Neural cell (in vitro differentiated cells): ENCODE results near the gene ATF1.

Source experiments
- EP300 ChIP-seq: fragments of 450-650 bp; conservative IDR thresholded peaks from 2 replicates; pipeline ENCODE4 v1.6.1; 2014; ENCODE audit warnings: antibody characterized with exemption, mild to moderate bottlenecking, moderate library complexity; ENCODE audit not compliant: poor library complexity, severe bottlenecking
- EZH2 ChIP-seq: fragments of 200-600, 300-800 bp; shearing (Covaris generic), sonication (generic); IDR thresholded peaks from 2 replicates; pipeline ENCODE4 v1.6.1; 2014; ENCODE audit warnings: antibody characterized with exemption, low read length, borderline replicate concordance, mild to moderate bottlenecking; ENCODE audit not compliant: insufficient read depth, poor library complexity, severe bottlenecking
- MXI1 ChIP-seq: fragments of 450-650 bp; conservative IDR thresholded peaks from 2 replicates; pipeline ENCODE4 v1.6.1; 2014; ENCODE audit warnings: antibody characterized with exemption, mild to moderate bottlenecking; ENCODE audit not compliant: poor library complexity, severe bottlenecking
- POLR2AphosphoS5 ChIP-seq: IDR thresholded peaks from 2 replicates; pipeline ENCODE4 v1.6.1; 2012
- RAD21 ChIP-seq: fragments of 450-650 bp; conservative IDR thresholded peaks from 2 replicates; pipeline ENCODE4 v1.6.1; 2014; ENCODE audit warnings: antibody characterized with exemption, mild to moderate bottlenecking, moderate library complexity
- TF ChIP-seq, protein P1 (sequence below): fragments of 450-650 bp; IDR thresholded peaks from 2 replicates; pipeline ENCODE4 v1.5.1; 2014; ENCODE audit warnings: antibody characterized with exemption, mild to moderate bottlenecking, moderate library complexity; ENCODE audit not compliant: poor library complexity, severe bottlenecking
- TF ChIP-seq, protein P2 (sequence below): IDR thresholded peaks from 2 replicates; pipeline ENCODE4 v1.6.1; 2012; ENCODE audit warnings: borderline replicate concordance

DNA sequence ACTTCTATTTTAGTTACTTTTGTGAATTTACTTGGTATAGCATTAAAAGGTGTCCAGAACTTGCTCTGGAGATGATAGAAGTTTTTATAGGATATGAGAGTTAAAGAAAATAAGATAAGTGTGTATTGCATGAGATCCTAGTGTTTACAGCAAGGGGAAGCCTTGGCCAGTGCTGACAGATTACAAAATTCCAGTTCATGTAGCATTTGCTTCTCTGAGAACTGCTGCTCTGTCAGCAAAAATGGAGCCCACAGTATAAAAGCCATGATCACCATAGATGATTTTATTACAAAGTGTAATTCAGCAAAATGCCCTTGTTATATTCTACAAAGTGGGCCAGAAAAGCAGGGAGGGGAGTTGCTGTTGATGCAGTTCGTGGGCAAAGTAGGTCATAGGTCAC lies 40.0 kb upstream of the ATF1 start:
- TF ChIP-seq EZH2 = no peak
- TF ChIP-seq, protein P1, sequence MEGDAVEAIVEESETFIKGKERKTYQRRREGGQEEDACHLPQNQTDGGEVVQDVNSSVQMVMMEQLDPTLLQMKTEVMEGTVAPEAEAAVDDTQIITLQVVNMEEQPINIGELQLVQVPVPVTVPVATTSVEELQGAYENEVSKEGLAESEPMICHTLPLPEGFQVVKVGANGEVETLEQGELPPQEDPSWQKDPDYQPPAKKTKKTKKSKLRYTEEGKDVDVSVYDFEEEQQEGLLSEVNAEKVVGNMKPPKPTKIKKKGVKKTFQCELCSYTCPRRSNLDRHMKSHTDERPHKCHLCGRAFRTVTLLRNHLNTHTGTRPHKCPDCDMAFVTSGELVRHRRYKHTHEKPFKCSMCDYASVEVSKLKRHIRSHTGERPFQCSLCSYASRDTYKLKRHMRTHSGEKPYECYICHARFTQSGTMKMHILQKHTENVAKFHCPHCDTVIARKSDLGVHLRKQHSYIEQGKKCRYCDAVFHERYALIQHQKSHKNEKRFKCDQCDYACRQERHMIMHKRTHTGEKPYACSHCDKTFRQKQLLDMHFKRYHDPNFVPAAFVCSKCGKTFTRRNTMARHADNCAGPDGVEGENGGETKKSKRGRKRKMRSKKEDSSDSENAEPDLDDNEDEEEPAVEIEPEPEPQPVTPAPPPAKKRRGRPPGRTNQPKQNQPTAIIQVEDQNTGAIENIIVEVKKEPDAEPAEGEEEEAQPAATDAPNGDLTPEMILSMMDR = no peak
- TF ChIP-seq, protein P2, sequence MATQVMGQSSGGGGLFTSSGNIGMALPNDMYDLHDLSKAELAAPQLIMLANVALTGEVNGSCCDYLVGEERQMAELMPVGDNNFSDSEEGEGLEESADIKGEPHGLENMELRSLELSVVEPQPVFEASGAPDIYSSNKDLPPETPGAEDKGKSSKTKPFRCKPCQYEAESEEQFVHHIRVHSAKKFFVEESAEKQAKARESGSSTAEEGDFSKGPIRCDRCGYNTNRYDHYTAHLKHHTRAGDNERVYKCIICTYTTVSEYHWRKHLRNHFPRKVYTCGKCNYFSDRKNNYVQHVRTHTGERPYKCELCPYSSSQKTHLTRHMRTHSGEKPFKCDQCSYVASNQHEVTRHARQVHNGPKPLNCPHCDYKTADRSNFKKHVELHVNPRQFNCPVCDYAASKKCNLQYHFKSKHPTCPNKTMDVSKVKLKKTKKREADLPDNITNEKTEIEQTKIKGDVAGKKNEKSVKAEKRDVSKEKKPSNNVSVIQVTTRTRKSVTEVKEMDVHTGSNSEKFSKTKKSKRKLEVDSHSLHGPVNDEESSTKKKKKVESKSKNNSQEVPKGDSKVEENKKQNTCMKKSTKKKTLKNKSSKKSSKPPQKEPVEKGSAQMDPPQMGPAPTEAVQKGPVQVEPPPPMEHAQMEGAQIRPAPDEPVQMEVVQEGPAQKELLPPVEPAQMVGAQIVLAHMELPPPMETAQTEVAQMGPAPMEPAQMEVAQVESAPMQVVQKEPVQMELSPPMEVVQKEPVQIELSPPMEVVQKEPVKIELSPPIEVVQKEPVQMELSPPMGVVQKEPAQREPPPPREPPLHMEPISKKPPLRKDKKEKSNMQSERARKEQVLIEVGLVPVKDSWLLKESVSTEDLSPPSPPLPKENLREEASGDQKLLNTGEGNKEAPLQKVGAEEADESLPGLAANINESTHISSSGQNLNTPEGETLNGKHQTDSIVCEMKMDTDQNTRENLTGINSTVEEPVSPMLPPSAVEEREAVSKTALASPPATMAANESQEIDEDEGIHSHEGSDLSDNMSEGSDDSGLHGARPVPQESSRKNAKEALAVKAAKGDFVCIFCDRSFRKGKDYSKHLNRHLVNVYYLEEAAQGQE = no peak
- TF ChIP-seq RAD21 = no peak
- TF ChIP-seq MXI1 = no peak
- TF ChIP-seq EP300 = no peak
- no peak for TF ChIP-seq POLR2AphosphoS5
